ENCODE data around the gene CYTL1.
"Not testable (repeated sequence)": the region's sequence is repeated elsewhere in the genome, so short reads cannot be mapped to it uniquely, and the experiment has no call there.

The CYTL1 gene

GRCh38 chr4:5019274-5019673, at the start of gene CYTL1:
TSS of gene CYTL1 (minus strand) at chr4:5019458. CDS start at chr4:5019445, 13 bp downstream.
- DNase-seq, result no peak

- DNase-seq, result no peak
Measured at GRCh38 chr4:5067908-5068307, 48.6 kb upstream of the CYTL1 start.

GRCh38 chr4:5066968-5067367, 47.7 kb upstream of the CYTL1 start:
- not testable (repeated sequence) for DNase-seq

DNA sequence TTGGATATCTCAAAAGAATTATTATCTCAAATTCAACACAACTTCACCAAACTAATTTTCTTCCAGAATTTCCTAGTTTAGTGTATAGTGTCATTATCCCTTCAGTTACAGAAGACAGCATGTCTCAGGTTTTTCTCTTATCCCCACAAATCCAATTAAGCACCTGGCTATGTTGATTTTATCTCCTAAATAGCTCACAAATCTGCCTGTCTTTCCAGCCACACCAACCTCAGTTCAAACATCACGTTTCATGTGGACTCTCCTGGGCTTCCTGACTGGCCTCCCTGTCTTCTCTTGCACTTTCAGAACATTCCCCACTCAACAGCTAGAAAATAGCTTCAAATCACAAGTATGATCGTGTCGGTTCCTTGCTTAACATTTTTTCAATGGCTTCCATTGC, 46.8 kb upstream of the CYTL1 start:
- no peak for DNase-seq

GRCh38 chr4:5055411-5055810, 36.2 kb upstream of the CYTL1 start:
- no peak for DNase-seq

GRCh38 chr4:5054532-5054931, 35.3 kb upstream of the CYTL1 start:
- no peak for DNase-seq

DNA sequence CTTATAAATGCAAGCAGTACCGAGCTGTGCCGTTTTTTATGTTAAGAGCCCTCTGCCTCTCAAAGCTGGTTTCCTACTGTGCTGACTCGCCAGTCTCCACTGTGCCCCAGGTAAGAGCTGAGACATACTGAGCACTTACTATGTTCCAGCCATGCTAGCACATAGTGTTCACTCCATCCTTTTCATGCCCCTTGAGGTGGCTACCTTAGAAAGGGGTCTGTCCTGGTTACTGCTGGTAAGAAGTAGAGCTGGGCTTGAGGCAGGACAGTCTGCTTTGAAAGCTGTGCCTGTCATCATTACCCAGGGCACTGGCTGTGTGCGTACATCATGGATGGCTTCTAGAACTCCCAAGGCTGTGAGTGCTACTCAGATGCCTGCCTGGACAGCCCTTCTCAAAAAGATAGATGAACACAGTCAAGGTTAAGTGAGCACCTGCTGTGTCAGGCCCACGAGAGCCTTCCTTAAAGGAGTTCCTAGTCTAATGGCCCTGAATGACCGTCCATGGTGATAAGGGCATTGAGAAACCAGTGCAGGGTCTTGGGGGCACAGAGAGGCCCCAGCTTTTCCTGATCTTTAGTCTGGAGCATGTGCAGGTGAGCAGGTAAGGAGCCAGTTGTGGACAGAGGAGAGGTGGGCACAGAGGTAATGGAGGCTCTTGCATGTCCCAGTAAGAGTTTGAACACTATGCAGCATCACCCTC, 33.6 kb upstream of the CYTL1 start:
- DNase-seq, result no peak

GRCh38 chr4:5052204-5052702, 33.0 kb upstream of the CYTL1 start:
- DNase-seq, result no peak

- peak; percentile 59 for DNase-seq
Measured at GRCh38 chr4:5051278-5052203, 32.3 kb upstream of the CYTL1 start, which contains the start of gene STK32B. TSS of gene STK32B (plus strand) at chr4:5051480.

DNA sequence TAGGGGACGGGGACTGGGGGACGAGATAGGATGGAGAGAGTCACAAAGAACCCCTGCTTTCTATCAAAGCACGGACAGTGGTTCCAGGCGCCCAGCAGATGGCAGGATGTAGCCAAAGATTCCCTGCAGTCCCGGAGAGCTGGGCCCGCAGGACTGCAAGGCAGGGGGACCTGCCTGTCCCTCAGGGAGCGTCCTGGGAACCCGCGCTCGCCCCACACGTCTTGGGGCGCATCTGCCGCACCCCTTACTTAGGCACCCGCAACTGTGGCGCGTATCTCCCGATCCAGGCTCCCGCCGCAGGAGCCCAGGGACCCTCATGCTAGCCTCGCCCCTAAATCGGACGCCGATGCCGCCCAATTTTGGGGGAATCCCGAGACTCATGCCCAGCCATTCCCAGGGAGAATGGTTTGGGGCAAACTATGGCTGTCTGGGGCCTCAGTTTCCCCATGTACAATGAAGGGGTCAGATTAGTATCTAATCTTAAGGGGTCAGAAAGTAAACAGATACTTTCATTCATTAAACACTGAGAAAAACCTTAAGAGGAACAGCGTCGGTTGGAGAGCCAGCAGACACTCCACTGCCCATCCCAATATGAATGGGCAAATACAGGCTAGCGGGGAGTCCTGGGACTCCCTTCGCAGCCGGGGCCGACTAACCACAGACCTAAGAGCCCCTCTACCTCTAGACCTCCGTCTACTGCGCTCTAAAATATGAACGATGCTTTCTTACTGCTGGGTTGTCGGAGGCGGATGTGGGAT, 31.4 kb upstream of the CYTL1 start:
- peak; percentile 62 for DNase-seq

DNA sequence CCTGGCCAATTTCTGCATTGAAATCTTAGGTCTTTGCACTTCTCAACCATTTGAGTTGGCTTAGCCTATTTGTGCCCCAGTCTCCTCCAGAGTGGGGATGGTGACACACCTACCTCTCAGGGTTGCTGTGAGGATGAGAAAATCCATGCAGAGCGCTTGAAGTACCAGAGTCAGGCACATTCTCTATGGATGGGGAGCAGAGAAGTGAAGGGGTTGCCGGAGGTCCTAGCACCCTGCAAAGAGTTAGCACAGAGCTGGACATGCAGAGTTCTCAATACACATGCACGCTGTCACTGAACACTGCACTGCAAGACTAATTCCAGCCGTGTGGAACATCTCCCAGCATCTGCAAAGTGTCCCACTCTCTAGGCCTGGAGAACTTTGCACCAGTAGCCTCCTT, 29.5 kb upstream of the CYTL1 start:
- DNase-seq, result no peak

GRCh38 chr4:5045097-5045496, 25.8 kb upstream of the CYTL1 start:
- no peak for DNase-seq

GRCh38 chr4:5044341-5044740, 25.1 kb upstream of the CYTL1 start:
- DNase-seq, result peak; percentile 3

- peak; percentile 9 for DNase-seq
Measured at GRCh38 chr4:5043579-5043978, 24.3 kb upstream of the CYTL1 start.

GRCh38 chr4:5041699-5042098, 22.4 kb upstream of the CYTL1 start:
- DNase-seq, result no peak

GRCh38 chr4:5040856-5041620, 21.8 kb upstream of the CYTL1 start:
- no peak for DNase-seq

- DNase-seq, result peak; percentile 11
Measured at GRCh38 chr4:5039800-5040199, 20.5 kb upstream of the CYTL1 start.

DNA sequence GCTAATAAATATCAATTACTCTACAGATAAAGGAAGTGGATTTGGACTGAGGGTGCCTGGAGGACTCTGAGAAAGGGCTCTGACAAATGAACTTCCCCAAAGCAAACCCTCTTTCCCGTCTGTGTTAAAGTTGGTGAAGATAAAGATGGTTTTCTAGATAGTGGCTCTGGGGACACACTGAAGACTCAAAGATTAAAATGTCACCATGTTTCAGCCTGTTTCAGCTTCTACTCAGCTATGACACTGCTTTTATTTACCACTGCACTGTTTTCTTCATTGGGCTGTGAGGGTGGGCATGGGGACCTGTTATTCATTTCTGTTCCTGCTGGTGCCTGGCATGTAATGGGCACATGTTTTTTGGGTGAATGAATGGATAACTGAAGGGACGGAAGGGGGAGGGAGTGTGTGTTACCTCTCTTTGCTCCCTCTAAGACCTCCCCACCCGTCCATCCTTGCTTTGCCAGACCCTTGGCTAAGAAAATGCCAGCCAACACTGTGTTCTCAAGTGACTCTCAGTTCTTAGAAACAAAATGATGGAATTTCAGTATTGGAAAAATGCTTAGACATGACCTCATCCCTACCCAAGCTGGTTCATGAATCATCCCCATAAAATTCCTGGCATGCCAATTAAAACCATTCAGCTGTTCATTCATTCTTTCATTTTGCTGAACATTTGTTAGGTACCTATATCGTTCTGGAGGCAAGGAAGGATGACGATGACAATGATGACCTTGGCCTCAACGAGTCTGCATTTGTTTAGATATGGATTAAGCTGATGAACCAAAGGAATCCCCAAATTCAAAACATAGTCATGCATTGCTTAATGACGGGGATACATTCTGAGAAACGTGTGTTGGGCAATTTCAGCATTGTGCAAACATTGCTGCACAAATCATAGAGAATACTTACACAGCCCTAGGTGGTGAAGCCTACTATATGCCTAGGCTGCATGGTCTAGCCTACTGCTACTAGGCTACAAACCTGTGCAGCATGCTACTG, 18.6 kb upstream of the CYTL1 start:
- DNase-seq, result no peak

DNA sequence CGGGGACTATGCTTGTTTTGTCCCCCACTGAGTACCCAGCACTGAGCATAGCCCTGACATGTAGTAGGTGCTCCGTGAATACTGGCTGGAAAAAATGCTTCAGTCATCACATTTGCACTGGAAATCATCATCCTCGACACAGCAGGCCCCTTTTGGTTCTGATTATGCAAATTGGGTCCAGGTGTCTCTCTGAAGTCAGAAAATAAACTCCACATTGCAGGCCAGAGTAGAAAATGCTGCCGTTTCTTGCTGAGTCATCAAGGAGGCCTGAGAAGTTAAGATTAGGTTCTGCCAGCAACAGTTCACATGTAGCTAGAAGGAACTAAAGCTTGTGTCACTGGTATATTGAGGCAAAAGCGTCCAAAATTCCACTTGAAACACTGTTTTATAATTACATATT, 17.0 kb upstream of the CYTL1 start:
- no peak for DNase-seq

GRCh38 chr4:5034206-5034605, 14.9 kb upstream of the CYTL1 start:
- DNase-seq, result no peak

- DNase-seq, result no peak
Measured at GRCh38 chr4:5033281-5033841, 14.1 kb upstream of the CYTL1 start.
